Spleen (tissue), 11 donors: ENCODE measurements around the gene KLHL22. TPM values are rescaled to one million over a fixed set of nuclear protein-coding genes. Genes with fewer than 3 reads are reported as not detected.

ENCODE experiments used
- DNase-seq: peaks from one replicate; pipeline ENCODE4 v3.0.0-alpha.2; 2020
- H3K27ac ChIP-seq, 8 donors: fragments of 200-600 bp; sonication (generic) in 7 of 8; 1 replicate in 4 of 8; 2 replicates in 4 of 8; pipeline versions ENCODE4 v1.5.0 to v1.8.0; 2016 to 2021; ENCODE audit warnings: inconsistent platforms in 4 of 8, mild to moderate bottlenecking in 4 of 8, moderate library complexity in 1 of 8
- H3K27me3 ChIP-seq, 7 donors: fragments of 200-600 bp; sonication (generic) in 6 of 7; replicated peaks in 1 of 7; 1 replicate in 4 of 7; 2 replicates in 3 of 7; pipeline versions ENCODE4 v1.5.0 to v1.8.0; 2016 to 2021; ENCODE audit warnings: inconsistent platforms in 3 of 7, mild to moderate bottlenecking in 1 of 7
- H3K36me3 ChIP-seq, 6 donors: fragments of 200-600 bp; sonication (generic) in 5 of 6; 1 replicate in 4 of 6; 2 replicates in 2 of 6; pipeline versions ENCODE4 v1.5.0 to v1.8.0; 2016 to 2021; ENCODE audit warnings: inconsistent platforms in 2 of 6
- H3K4me1 ChIP-seq, 6 donors: fragments of 200-600 bp; sonication (generic) in 5 of 6; 1 replicate in 3 of 6; 2 replicates in 3 of 6; pipeline versions ENCODE4 v1.5.0 to v1.8.0; 2016 to 2021; ENCODE audit warnings: inconsistent platforms in 3 of 6
- H3K4me3 ChIP-seq, 8 donors: fragments of 200-600 bp; sonication (generic) in 7 of 8; 1 replicate in 4 of 8; 2 replicates in 4 of 8; pipeline versions ENCODE4 v1.5.0 to v1.8.0; 2016 to 2021; ENCODE audit warnings: inconsistent platforms in 4 of 8, mild to moderate bottlenecking in 4 of 8, moderate library complexity in 2 of 8
- H3K9me3 ChIP-seq, 8 donors: fragments of 200-600 bp; sonication (generic) in 7 of 8; 1 replicate in 4 of 8; 2 replicates in 4 of 8; pipeline versions ENCODE4 v1.5.0 to v1.8.0; 2016 to 2021; ENCODE audit warnings: inconsistent platforms in 4 of 8
- CTCF ChIP-seq, 11 experiments: fragments of 200-600 bp in 7 of 11; fragments of 450-650 bp in 4 of 11; sonication (generic) in 4 of 11; IDR thresholded peaks in 8 of 11; conservative IDR thresholded peaks in 3 of 11; 1 replicate in 7 of 11; 2 replicates in 4 of 11; pipeline versions ENCODE4 v1.4.0 to v1.8.0; 2016 to 2021; ENCODE audit warnings: antibody characterized with exemption in 11 of 11, inconsistent platforms in 4 of 11, mild to moderate bottlenecking in 1 of 11
- POLR2A ChIP-seq, 3 donors: fragments of 450-650 bp; IDR thresholded peaks; one replicate each; pipeline ENCODE4 v1.5.1; 2017; ENCODE audit warnings: antibody characterized with exemption in 3 of 3, mild to moderate bottlenecking in 1 of 3
- POLR2AphosphoS5 ChIP-seq, 3 donors: sonication (generic); formaldehyde crosslinking; IDR thresholded peaks; one replicate each; pipeline ENCODE4 v1.5.1; 2017; ENCODE audit warnings: antibody characterized with exemption in 3 of 3
- WGBS, 5 donors: extraction: QIAGEN DNeasy Blood & Tissue Kit in 3 of 5; methylation state at CpG; one replicate each; pipeline versions ENCODE4 v1.1.5 to v1.1.7; 2013 to 2018; 5-methylcytosine and 5-hydroxymethylcytosine counted together
- intact Hi-C: fragments of 100-400 bp; cut with DNase I; formaldehyde crosslinking; loops from one replicate; pipeline ENCODE4 v1.15.0; 2023; ENCODE audit warnings: low total_unique reads
- polyA plus RNA-seq, 3 donors: library from polyadenylated mRNA; stranded (reverse); fragments of 200-250 nt; gene quantifications; one replicate each; pipeline ENCODE4 v1.2.1, GENCODE V29; 2013
- total RNA-seq, 7 donors: library from RNA; depleted of rRNA in 3 of 7; stranded (reverse); fragments of >200 nt in 3 of 7; fragmentation: NEBNext Ultra II Directional in 4 of 7; extraction: Animal tissue kit (Norgen Biotek cat#: 25700) in 4 of 7; gene quantifications; one replicate each; pipeline versions ENCODE4 v1.1.0 to v1.2.1, GENCODE V29; 2016 to 2021
- donor health status: healthy with polysubstance abuse.
- donor health status: DM: no; HTN: no; CAD: no; lungs with moderate emphysema.
- donor health status: DM: no; HTN: no; CAD: no.
- donor health status: Bipolar disorder and iron deficiency.
- donor health status: healthy.
- donor health status: DM: no; HTN: no; CAD: no.
- donor health status: DM: yes; HTN: yes; CAD: no.

The KLHL22 gene
- total and polyA plus RNA-seq, 10 donors, result 14.0 to 40.6 (median 28.6) TPM

DNA sequence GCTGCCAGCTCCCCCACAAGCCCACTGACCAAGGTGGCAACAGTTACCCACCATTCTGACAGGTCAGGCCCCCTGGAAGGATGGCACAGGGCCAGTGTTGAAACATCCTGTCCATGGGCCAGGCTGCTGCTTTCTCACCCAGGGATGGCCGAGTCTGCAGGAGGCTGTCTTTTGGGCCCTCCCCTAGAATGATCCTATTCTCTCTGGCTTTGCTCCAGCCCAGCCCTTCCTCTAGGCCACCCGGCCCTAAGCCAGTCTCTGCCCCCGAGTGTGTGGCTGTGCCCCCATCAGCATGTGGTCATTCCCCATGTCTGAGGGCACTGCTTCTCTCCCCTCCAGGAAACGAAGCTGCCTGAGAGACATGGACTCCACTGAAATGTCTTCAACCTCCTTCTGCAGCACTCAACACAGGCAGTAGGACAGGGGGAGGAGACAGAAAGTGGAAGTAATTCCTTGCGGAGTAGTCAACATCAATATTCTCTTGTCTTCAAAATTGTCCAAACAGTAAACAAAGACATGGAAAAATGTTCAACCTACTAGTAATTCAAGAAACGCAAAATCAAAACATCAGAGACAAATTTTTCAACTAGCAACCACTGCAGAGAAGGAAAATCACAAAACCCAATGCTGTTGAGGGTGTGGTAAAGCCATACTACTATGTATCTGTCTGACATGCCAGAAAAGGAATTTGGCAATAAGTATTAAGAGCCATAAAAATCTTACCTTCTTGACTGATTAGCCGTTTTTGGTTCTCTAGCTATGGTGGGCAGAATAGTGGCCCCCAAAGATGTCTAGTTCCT is 52.9 kb downstream of the KLHL22 start:
- Histone ChIP-seq H3K27ac (peak overlapping the region in 5 of 8 donors; percentile 31 to 54 (median 40)), H3K27me3 (peaks cover 0 to 14% (median 8%) of the 10 kb centered on the region in 7 donors), H3K4me1 (peaks cover 0 to 41% (median 18%) of the 10 kb centered on the region in 6 donors), H3K9me3 (no peaks in the 10 kb centered on the region), H3K4me3 (no peak overlapping the region), H3K36me3 (peaks cover 0 to 66% (median 36%) of the 10 kb centered on the region in 6 donors)
- DNase-seq, result peak; percentile 55
- TF ChIP-seq CTCF (IDR thresholded peaks at IDR 0.05 in 8 of 11, conservative IDR thresholded peaks at IDR 0.05 in 3 of 11) (no peak), POLR2A (IDR thresholded peaks at IDR 0.05) (no peak), POLR2AphosphoS5 (IDR thresholded peaks at IDR 0.05) (no peak)
- 66 to 80% (median 80%) methylated on average over 7 of the region's 7 CpGs for WGBS, 5 donors
- intact Hi-C loops, result no loop called here

DNA sequence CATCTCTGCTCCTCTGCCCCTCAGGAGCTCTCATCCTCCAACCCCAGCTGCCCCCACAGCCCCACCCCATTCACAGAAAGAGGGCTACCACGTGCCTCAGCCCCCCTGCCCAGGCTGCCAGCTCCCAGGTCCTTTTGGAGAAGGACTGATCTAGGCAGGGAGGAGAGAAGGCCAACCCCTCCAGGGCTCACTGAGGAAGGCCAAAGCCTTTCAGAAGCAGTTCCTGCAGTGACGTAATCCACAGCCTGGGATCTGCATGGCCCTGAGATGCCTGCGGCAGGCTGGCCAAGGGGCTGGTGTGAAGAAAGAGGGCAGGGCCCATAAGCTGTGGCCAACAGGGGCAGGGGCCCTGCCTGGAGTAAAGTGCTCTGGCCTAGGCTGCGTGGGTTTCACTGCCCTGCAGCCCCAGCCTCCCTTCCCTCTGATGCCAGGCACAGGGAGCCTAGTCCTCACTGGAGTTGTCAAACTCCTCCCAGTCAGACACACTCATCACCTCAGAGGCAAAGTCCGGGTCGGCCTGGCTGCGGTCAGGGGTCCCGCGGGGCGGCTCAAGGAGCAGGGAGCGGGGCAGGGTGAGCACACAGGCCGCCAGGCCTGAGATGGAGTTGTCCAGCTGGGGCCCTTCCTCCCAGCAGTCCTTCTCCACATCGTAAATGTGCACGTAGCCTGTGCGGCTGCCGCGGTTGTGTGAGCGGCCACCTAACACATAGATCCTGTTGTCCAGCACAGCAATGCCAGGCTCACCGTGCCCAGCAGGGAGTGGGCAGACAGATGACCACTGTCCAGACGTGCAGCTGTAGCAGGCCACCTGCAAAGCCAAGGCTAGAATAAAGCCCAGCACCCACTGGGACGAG is 53.7 kb downstream of the KLHL22 start:
- TF ChIP-seq CTCF (IDR thresholded peaks at IDR 0.05 in 8 of 11, conservative IDR thresholded peaks at IDR 0.05 in 3 of 11) (no peak), POLR2A (IDR thresholded peaks at IDR 0.05) (no peak), POLR2AphosphoS5 (IDR thresholded peaks at IDR 0.05) (no peak)
- peak overlapping the region in 5 of 8 donors; percentile 31 to 54 (median 40) for H3K27ac ChIP-seq
- no peak overlapping the region for H3K4me3 ChIP-seq
- 68 to 91% (median 84%) methylated on average over 13 to 21 of the region's 21 CpGs for WGBS, 5 donors
- peaks cover 0 to 47% (median 25%) of the 10 kb centered on the region in 6 donors for H3K4me1 ChIP-seq
- peaks cover 0 to 22% (median 16%) of the 10 kb centered on the region in 7 donors for H3K27me3 ChIP-seq
- DNase-seq, result peak; percentile 61
- intact Hi-C loops, result no loop called here
- H3K36me3 ChIP-seq, result peaks cover 0 to 62% (median 36%) of the 10 kb centered on the region in 6 donors
- H3K9me3 ChIP-seq, result no peaks in the 10 kb centered on the region

DNA sequence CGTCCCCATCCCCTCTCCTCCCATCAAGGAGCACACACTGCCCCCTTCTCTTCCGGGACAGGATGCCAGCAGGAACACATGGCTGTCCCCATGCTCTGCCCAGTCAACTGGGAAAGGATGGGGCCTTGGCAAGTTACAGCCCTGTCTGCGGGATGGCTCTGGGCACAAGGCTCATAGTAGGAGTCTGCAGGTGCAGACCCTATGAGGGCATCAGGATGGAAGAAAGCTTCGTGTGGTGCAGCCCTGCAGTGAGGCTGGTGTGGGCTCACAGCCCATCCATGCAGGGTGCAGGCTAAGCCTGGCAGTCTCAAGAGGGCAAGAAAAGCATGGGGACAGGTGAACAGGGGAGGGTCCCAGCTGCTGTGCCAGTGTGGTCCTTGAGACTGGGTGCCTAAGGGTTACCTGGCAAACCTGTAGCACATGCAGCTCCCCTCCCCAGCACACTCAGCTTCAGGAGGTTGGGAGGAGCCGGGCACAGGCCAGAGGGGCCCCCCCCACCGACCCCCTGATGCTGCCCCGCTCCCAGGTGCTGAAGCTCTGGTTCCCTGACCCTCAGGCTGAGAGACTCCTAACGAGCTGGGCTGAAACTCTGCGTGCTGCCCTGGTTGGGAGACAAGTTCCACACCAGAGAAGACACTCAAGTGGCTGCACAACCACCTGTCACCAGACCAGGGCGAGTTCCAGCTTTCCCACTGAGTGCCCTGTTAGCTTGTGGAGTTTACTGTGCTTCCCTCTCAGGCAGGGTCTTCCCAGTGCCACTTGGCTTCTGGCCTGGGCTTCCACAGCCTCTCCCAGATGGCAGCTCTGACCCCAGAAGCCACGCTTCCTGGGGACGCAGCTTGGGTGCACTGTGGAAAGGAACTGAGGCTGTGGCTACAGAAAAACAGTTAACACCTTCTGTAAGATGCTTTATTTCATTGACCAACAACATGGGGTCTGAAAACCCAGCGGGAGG is 54.7 kb downstream of the KLHL22 start:
- Histone ChIP-seq H3K27me3 (peaks cover 0 to 31% (median 25%) of the 10 kb centered on the region in 7 donors), H3K9me3 (no peaks in the 10 kb centered on the region), H3K4me3 (no peak overlapping the region), H3K27ac (peak overlapping the region in 4 of 8 donors; percentile 39 to 54 (median 43)), H3K4me1 (peaks cover 0 to 57% (median 34%) of the 10 kb centered on the region in 6 donors), H3K36me3 (peaks cover 0 to 53% (median 28%) of the 10 kb centered on the region in 6 donors)
- TF ChIP-seq POLR2AphosphoS5 (IDR thresholded peaks at IDR 0.05), result no peak
- TF ChIP-seq POLR2A (IDR thresholded peaks at IDR 0.05), result no peak
- TF ChIP-seq CTCF (IDR thresholded peaks at IDR 0.05 in 8 of 11, conservative IDR thresholded peaks at IDR 0.05 in 3 of 11), result no peak
- DNase-seq, result peak; percentile 50
- WGBS, 5 donors, result 74 to 85% (median 80%) methylated on average over 10 to 13 of the region's 13 CpGs
- intact Hi-C loops, result no loop called here
